GM18520 (cell line): ENCODE measurements around the gene TIGD1.
"Not testable (repeated sequence)": the region's sequence is repeated elsewhere in the genome, so short reads cannot be mapped to it uniquely, and the experiment has no call there.

Experiments used
- ATAC-seq: cut with Tn5 transposase; IDR thresholded peaks from one replicate; pipeline ENCODE4 v1.9.1; 2021; ENCODE audit not compliant: unreplicated experiment

The TIGD1 gene

GRCh38 chr2:232571026-232571474 lies 20.7 kb upstream of the TIGD1 start:
- no peak for ATAC-seq

- not testable (repeated sequence) for ATAC-seq
Measured at GRCh38 chr2:232570481-232570880, 20.1 kb upstream of the TIGD1 start.

GRCh38 chr2:232569541-232569940 lies 19.2 kb upstream of the TIGD1 start:
- no peak for ATAC-seq

GRCh38 chr2:232568161-232568560 lies 17.8 kb upstream of the TIGD1 start:
- no peak for ATAC-seq

- no peak for ATAC-seq
Measured at GRCh38 chr2:232567721-232568120, 17.4 kb upstream of the TIGD1 start.

- no peak for ATAC-seq
Measured at GRCh38 chr2:232563580-232563979, 13.2 kb upstream of the TIGD1 start.

GRCh38 chr2:232562515-232563151 lies 12.3 kb upstream of the TIGD1 start:
- ATAC-seq: no peak

GRCh38 chr2:232556426-232556825 lies 6.1 kb upstream of the TIGD1 start:
- ATAC-seq: no peak

GRCh38 chr2:232551776-232552175 lies 1.4 kb upstream of the TIGD1 start:
- ATAC-seq: no peak

- no peak for ATAC-seq
Measured at GRCh38 chr2:232551250-232551638, 887 bp upstream of the TIGD1 start.

GRCh38 chr2:232549655-232550353 lies 553 bp downstream of the TIGD1 start:
- ATAC-seq: no peak

GRCh38 chr2:232547991-232548390 lies 2.4 kb downstream of the TIGD1 start:
- ATAC-seq: no peak

- ATAC-seq: no peak
Measured at GRCh38 chr2:232545511-232546375, 4.6 kb downstream of the TIGD1 start.

GRCh38 chr2:232544674-232545073 lies 5.7 kb downstream of the TIGD1 start:
- ATAC-seq: no peak

- no peak for ATAC-seq
Measured at GRCh38 chr2:232543928-232544631, 6.3 kb downstream of the TIGD1 start.

- ATAC-seq: no peak
Measured at GRCh38 chr2:232543491-232543890, 6.9 kb downstream of the TIGD1 start.

GRCh38 chr2:232542715-232543467 lies 7.5 kb downstream of the TIGD1 start:
- ATAC-seq: no peak

- ATAC-seq: no peak
Measured at GRCh38 chr2:232541961-232542714, 8.2 kb downstream of the TIGD1 start.

GRCh38 chr2:232541195-232541960 lies 9.0 kb downstream of the TIGD1 start:
- no peak for ATAC-seq
